Neural cell (in vitro differentiated cells): ENCODE results near the gene COL20A1. TPM values are rescaled to one million over a fixed set of nuclear protein-coding genes. Genes with fewer than 3 reads are reported as not detected.

Source experiments
- H2AFZ ChIP-seq: fragments of 200-600, 300-800 bp; sonication (generic), shearing (Covaris generic); 2 replicates; pipeline ENCODE4 v1.6.0; 2014; ENCODE audit warnings: low read depth, mild to moderate bottlenecking, antibody characterized with exemption, low read length, moderate library complexity
- H3F3A ChIP-seq: fragments of 200-600 bp; shearing (Covaris generic); 2 replicates; pipeline ENCODE4 v1.6.1; 2016; ENCODE audit warnings: mild to moderate bottlenecking, moderate library complexity, mixed read lengths, antibody characterized with exemption, low read length; ENCODE audit not compliant: insufficient read depth, poor library complexity, severe bottlenecking
- H3K27ac ChIP-seq: fragments of 200-600, 300-800 bp; sonication (generic), shearing (Covaris generic); 2 replicates; pipeline ENCODE4 v1.5.1; 2014; ENCODE audit warnings: mild to moderate bottlenecking, low read length, moderate library complexity
- H3K27me3 ChIP-seq: fragments of 300-800, 200-600 bp; sonication (generic), shearing (Covaris generic); 2 replicates; pipeline ENCODE4 v1.6.0; 2014; ENCODE audit warnings: mild to moderate bottlenecking, low read depth, low read length, moderate library complexity; ENCODE audit not compliant: insufficient read depth
- H3K36me3 ChIP-seq: fragments of 300-800, 200-600 bp; sonication (generic), shearing (Covaris generic); 2 replicates; pipeline ENCODE4 v1.5.1; 2014; ENCODE audit warnings: mild to moderate bottlenecking, antibody characterized with exemption, low read length, moderate library complexity; ENCODE audit not compliant: insufficient read depth
- H3K4me2 ChIP-seq: fragments of 300-800, 200-600 bp; sonication (generic), shearing (Covaris generic); 2 replicates; pipeline ENCODE4 v1.6.0; 2014; ENCODE audit warnings: mild to moderate bottlenecking, low read length
- H3K4me3 ChIP-seq: fragments of 300-800, 200-600 bp; sonication (generic), shearing (Covaris generic); 2 replicates; pipeline ENCODE4 v1.5.1; 2014; ENCODE audit warnings: mild to moderate bottlenecking, low read length, moderate library complexity
- H3K79me2 ChIP-seq: fragments of 200-600 bp; shearing (Covaris generic); replicated peaks from 2 replicates; pipeline ENCODE4 v1.6.0; 2014; ENCODE audit warnings: mild to moderate bottlenecking, low read length, moderate library complexity; ENCODE audit not compliant: insufficient read depth
- H3K9ac ChIP-seq: fragments of 300-800, 200-600 bp; sonication (generic), shearing (Covaris generic); 2 replicates; pipeline ENCODE4 v1.6.1; 2016; ENCODE audit warnings: mild to moderate bottlenecking, low read length, mixed read lengths
- H3K9me2 ChIP-seq: fragments of 200-600 bp; shearing (Covaris generic); 2 replicates; pipeline ENCODE4 v1.6.1; 2016; ENCODE audit warnings: mild to moderate bottlenecking, low read length, mixed read lengths; ENCODE audit not compliant: insufficient read depth
- H3K9me3 ChIP-seq: fragments of 200-600, 300-800 bp; sonication (generic), shearing (Covaris generic); 2 replicates; pipeline ENCODE4 v1.6.1; 2016; ENCODE audit warnings: mild to moderate bottlenecking, mixed run types, low read length, moderate library complexity, mixed read lengths
- H4K20me1 ChIP-seq: fragments of 200-600 bp; shearing (Covaris generic); 2 replicates; pipeline ENCODE4 v1.6.1; 2016; ENCODE audit warnings: mild to moderate bottlenecking, mixed run types; ENCODE audit not compliant: insufficient read depth
- EP300 ChIP-seq: fragments of 450-650 bp; conservative IDR thresholded peaks from 2 replicates; pipeline ENCODE4 v1.6.1; 2014; ENCODE audit warnings: antibody characterized with exemption, mild to moderate bottlenecking, moderate library complexity; ENCODE audit not compliant: poor library complexity, severe bottlenecking
- EZH2 ChIP-seq: fragments of 200-600, 300-800 bp; shearing (Covaris generic), sonication (generic); IDR thresholded peaks from 2 replicates; pipeline ENCODE4 v1.6.1; 2014; ENCODE audit warnings: antibody characterized with exemption, low read length, borderline replicate concordance, mild to moderate bottlenecking; ENCODE audit not compliant: insufficient read depth, poor library complexity, severe bottlenecking
- MXI1 ChIP-seq: fragments of 450-650 bp; conservative IDR thresholded peaks from 2 replicates; pipeline ENCODE4 v1.6.1; 2014; ENCODE audit warnings: antibody characterized with exemption, mild to moderate bottlenecking; ENCODE audit not compliant: poor library complexity, severe bottlenecking
- POLR2AphosphoS5 ChIP-seq: IDR thresholded peaks from 2 replicates; pipeline ENCODE4 v1.6.1; 2012
- RAD21 ChIP-seq: fragments of 450-650 bp; conservative IDR thresholded peaks from 2 replicates; pipeline ENCODE4 v1.6.1; 2014; ENCODE audit warnings: antibody characterized with exemption, mild to moderate bottlenecking, moderate library complexity
- REST ChIP-seq: IDR thresholded peaks from 2 replicates; pipeline ENCODE4 v1.6.1; 2012; ENCODE audit warnings: borderline replicate concordance
- SMC3 ChIP-seq: fragments of 450-650 bp; conservative IDR thresholded peaks from 2 replicates; pipeline ENCODE4 v1.6.1; 2014; ENCODE audit warnings: antibody characterized with exemption, mild to moderate bottlenecking, moderate library complexity; ENCODE audit not compliant: poor library complexity
- TAF1 ChIP-seq: IDR thresholded peaks from 2 replicates; pipeline ENCODE4 v1.6.1; 2012; ENCODE audit warnings: low read depth
- polyA plus RNA-seq: library from polyadenylated mRNA; depleted of rRNA; stranded (reverse); fragments of >200 nt; gene quantifications from 2 replicates; pipeline ENCODE4 v1.2.3, GENCODE V29; 2014
- TF ChIP-seq, protein P1 (sequence below): fragments of 450-650 bp; IDR thresholded peaks from 2 replicates; pipeline ENCODE4 v1.5.1; 2014; ENCODE audit warnings: antibody characterized with exemption, mild to moderate bottlenecking, moderate library complexity; ENCODE audit not compliant: poor library complexity, severe bottlenecking

Gene COL20A1
- polyA plus RNA-seq, 1 donor from 2014 or later, result 1.1 TPM

DNA sequence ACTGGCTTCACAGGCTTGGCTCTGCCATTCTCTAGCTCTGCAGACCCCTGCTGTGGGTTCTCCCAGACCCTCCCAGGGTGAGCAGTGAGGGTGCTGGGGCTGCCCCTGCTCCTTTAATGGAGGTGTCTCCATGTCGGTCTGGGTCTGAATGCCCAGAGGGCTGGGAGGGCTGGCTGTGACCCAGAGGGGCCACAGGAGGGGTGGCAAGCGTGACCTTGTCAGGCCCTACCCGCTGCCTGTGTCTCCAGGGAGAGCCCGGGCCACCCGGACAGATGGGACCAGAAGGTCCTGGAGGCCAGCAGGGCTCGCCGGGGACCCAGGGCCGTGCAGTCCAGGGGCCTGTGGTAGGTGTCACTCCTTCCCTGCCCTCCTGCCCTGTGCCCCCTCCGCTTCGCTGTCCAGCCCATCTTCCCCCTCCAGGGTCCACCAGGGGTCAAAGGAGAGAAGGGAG is 32.1 kb downstream of the COL20A1 start:
- Histone ChIP-seq H3K9ac (no peak overlapping the region), H3F3A (no peaks in the 10 kb centered on the region)

DNA sequence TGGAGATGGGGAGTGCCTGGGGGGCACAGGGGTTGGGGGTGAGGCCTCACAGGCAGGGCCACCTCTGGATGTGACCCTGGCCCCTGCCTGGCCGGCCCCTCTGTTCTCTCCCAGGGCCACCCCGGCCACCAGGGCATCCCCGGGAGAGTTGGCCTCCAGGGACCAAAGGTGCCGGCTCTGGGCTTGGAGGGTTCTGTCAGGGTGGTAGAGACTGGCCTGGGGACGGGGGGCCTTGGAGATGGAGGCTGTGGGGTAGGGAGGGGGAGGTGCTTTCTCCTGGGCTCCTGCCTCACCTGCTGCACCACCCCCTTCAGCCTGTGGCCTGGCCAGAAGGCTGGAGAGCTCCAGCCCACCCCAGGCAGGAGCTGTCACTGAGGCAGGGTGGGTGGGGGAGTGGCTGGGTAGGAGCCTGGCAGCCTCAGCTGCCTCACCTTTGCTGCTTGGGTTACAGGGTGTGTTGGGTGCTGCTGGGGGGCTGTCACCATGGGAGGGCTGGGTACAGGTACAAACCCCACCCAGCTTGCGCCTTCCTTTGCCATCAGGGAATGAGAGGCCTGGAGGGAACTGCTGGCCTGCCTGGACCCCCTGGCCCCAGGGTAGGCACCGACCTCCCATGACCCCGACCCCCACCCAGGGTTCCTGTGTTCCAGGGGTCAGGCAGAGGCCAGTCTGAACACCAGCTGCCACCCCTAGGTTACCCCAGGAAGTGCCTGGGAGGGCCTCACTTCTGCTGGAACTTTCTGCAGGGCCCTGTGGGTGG is 32.7 kb downstream of the COL20A1 start:
- Histone ChIP-seq H2AFZ (no peak overlapping the region), H3K27ac (no peak overlapping the region), H3K4me2 (no peak overlapping the region), H3K9ac (no peak overlapping the region), H3K36me3 (no peaks in the 10 kb centered on the region), H4K20me1 (no peaks in the 10 kb centered on the region), H3K79me2 (no peaks in the 10 kb centered on the region), H3F3A (no peaks in the 10 kb centered on the region), H3K4me3 (no peak overlapping the region), H3K9me2 (no peaks in the 10 kb centered on the region), H3K27me3 (no peaks in the 10 kb centered on the region), H3K9me3 (no peaks in the 10 kb centered on the region)
- TF ChIP-seq TAF1 (no peak), RAD21 (no peak), SMC3 (no peak), REST (no peak), EP300 (no peak)
- TF ChIP-seq, protein P1, sequence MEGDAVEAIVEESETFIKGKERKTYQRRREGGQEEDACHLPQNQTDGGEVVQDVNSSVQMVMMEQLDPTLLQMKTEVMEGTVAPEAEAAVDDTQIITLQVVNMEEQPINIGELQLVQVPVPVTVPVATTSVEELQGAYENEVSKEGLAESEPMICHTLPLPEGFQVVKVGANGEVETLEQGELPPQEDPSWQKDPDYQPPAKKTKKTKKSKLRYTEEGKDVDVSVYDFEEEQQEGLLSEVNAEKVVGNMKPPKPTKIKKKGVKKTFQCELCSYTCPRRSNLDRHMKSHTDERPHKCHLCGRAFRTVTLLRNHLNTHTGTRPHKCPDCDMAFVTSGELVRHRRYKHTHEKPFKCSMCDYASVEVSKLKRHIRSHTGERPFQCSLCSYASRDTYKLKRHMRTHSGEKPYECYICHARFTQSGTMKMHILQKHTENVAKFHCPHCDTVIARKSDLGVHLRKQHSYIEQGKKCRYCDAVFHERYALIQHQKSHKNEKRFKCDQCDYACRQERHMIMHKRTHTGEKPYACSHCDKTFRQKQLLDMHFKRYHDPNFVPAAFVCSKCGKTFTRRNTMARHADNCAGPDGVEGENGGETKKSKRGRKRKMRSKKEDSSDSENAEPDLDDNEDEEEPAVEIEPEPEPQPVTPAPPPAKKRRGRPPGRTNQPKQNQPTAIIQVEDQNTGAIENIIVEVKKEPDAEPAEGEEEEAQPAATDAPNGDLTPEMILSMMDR, result no peak

More for the DNA sequence above, 32.1 kb downstream of the COL20A1 start:
- no peaks in the 10 kb centered on the region for H3K27me3 ChIP-seq
- H2AFZ ChIP-seq, result no peak overlapping the region
- H3K9me2 ChIP-seq, result no peaks in the 10 kb centered on the region
- H3K9me3 ChIP-seq, result no peaks in the 10 kb centered on the region
- no peak overlapping the region for H3K4me3 ChIP-seq
- H4K20me1 ChIP-seq, result no peaks in the 10 kb centered on the region
- no peaks in the 10 kb centered on the region for H3K79me2 ChIP-seq
- no peak overlapping the region for H3K4me2 ChIP-seq
- no peak for TF ChIP-seq REST
- TF ChIP-seq RAD21, result no peak
- TF ChIP-seq EZH2, result no peak
- no peak for TF ChIP-seq TAF1
- no peak for TF ChIP-seq MXI1
- no peak for TF ChIP-seq EP300
- TF ChIP-seq SMC3, result no peak
- no peak for TF ChIP-seq POLR2AphosphoS5
- TF ChIP-seq, protein P1, result no peak
- H3K36me3 ChIP-seq, result no peaks in the 10 kb centered on the region
- no peak overlapping the region for H3K27ac ChIP-seq
